DND-41 (cell line): ENCODE data around the gene CCNI2.

ENCODE experiments used
- ATAC-seq: fragments of 200-7000 bp; cut with Tn5 transposase; 3 replicates; pipeline ENCODE4 v1.9.1; 2021; ENCODE audit warnings: low read depth; ENCODE audit not compliant: insufficient read depth
- DNase-seq: peaks from one replicate; pipeline ENCODE4 v3.0.0-alpha.2; 2020
- H2AFZ ChIP-seq: 2 replicates; pipeline ENCODE4 v1.6.0; 2012; ENCODE audit warnings: low read depth, low read length
- H3K27ac ChIP-seq: 2 replicates; pipeline ENCODE4 v1.5.1; 2012; ENCODE audit warnings: low read length, inconsistent platforms
- H3K27me3 ChIP-seq: fragments of 200-600 bp; sonication (generic); 2 replicates; pipeline ENCODE4 v1.6.0; 2012; ENCODE audit warnings: low read length, mild to moderate bottlenecking, inconsistent platforms; ENCODE audit not compliant: insufficient read depth, poor library complexity
- H3K36me3 ChIP-seq: 2 replicates; pipeline ENCODE4 v1.5.1; 2012; ENCODE audit warnings: low read length, inconsistent platforms; ENCODE audit not compliant: insufficient read depth
- H3K4me1 ChIP-seq: 2 replicates; pipeline ENCODE4 v1.5.1; 2012; ENCODE audit warnings: mild to moderate bottlenecking, low read length; ENCODE audit not compliant: insufficient read depth
- H3K4me2 ChIP-seq: 2 replicates; pipeline ENCODE4 v1.6.0; 2012; ENCODE audit warnings: mild to moderate bottlenecking, moderate library complexity, low read length, inconsistent platforms; ENCODE audit not compliant: insufficient read depth
- H3K4me3 ChIP-seq, 2 experiments: fragments of 200-600 bp in 1 of 2; shearing (Covaris generic) in 1 of 2; 2 replicates each; pipeline ENCODE4 v1.5.1; 2012 to 2016; ENCODE audit warnings: inconsistent platforms in 2 of 2, low read length in 2 of 2, mild to moderate bottlenecking in 2 of 2, low read depth in 1 of 2, moderate library complexity in 1 of 2
- H3K79me2 ChIP-seq: 2 replicates; pipeline ENCODE4 v1.6.0; 2012; ENCODE audit warnings: low read length, inconsistent platforms; ENCODE audit not compliant: insufficient read depth
- H3K9ac ChIP-seq: 2 replicates; pipeline ENCODE4 v1.6.0; 2012; ENCODE audit warnings: low read depth, mild to moderate bottlenecking, inconsistent platforms, low read length, moderate library complexity
- H3K9me3 ChIP-seq: 2 replicates; pipeline ENCODE4 v1.5.1; 2012; ENCODE audit warnings: low read length, moderate library complexity, mild to moderate bottlenecking, inconsistent platforms; ENCODE audit not compliant: insufficient read depth, severe bottlenecking
- H4K20me1 ChIP-seq: 2 replicates; pipeline ENCODE4 v1.6.0; 2012; ENCODE audit warnings: low read length; ENCODE audit not compliant: insufficient read depth
- EZH2 ChIP-seq: IDR thresholded peaks from 3 replicates; pipeline ENCODE4 v1.6.1; 2012; ENCODE audit warnings: borderline replicate concordance, low read depth, mild to moderate bottlenecking, moderate library complexity, low read length, inconsistent platforms; ENCODE audit not compliant: severe bottlenecking
- TF ChIP-seq, protein P1 (sequence below): IDR thresholded peaks from 2 replicates; pipeline ENCODE4 v1.5.1; 2012; ENCODE audit warnings: borderline replicate concordance, low read length, moderate library complexity, mild to moderate bottlenecking; ENCODE audit not compliant: poor library complexity, severe bottlenecking; ENCODE audit errors: extremely low read depth

CCNI2 gene

DNA sequence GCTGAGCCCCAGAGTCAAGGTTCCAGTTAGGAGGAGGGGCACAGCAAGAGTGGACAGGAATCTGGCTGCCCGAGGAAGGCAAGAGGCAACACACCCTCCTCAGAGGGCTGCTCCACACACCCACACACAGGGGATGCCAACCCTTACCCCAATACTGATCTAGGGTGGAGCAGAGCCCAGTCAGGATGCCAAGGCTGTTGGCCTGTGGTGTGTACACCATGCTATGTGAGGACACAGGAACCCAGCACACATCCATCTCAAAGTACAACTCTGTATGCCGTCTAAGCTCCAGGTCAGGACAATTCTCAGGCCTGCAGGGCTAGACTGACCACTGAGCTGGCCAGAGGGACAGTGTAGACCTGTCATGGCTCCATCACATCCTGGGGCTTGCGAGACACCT, 27.2 kb downstream of the CCNI2 start:
- no peak overlapping the region for H2AFZ ChIP-seq
- H3K79me2 ChIP-seq, result peaks cover 36% of the 10 kb centered on the region
- ATAC-seq, result no peak
- TF ChIP-seq, protein P1, sequence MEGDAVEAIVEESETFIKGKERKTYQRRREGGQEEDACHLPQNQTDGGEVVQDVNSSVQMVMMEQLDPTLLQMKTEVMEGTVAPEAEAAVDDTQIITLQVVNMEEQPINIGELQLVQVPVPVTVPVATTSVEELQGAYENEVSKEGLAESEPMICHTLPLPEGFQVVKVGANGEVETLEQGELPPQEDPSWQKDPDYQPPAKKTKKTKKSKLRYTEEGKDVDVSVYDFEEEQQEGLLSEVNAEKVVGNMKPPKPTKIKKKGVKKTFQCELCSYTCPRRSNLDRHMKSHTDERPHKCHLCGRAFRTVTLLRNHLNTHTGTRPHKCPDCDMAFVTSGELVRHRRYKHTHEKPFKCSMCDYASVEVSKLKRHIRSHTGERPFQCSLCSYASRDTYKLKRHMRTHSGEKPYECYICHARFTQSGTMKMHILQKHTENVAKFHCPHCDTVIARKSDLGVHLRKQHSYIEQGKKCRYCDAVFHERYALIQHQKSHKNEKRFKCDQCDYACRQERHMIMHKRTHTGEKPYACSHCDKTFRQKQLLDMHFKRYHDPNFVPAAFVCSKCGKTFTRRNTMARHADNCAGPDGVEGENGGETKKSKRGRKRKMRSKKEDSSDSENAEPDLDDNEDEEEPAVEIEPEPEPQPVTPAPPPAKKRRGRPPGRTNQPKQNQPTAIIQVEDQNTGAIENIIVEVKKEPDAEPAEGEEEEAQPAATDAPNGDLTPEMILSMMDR, result no peak
- TF ChIP-seq EZH2, result no peak
- no peaks in the 10 kb centered on the region for H3K9me3 ChIP-seq
- H3K36me3 ChIP-seq, result no peaks in the 10 kb centered on the region
- no peak overlapping the region for H3K9ac ChIP-seq
- H3K4me1 ChIP-seq, result peaks cover 29% of the 10 kb centered on the region
- no peak for DNase-seq
- no peak overlapping the region for H3K4me3 ChIP-seq
- peaks cover 2% of the 10 kb centered on the region for H3K27me3 ChIP-seq
- peaks cover 27% of the 10 kb centered on the region; the same call in 1 of the 2 replicates for H4K20me1 ChIP-seq
- H3K27ac ChIP-seq, result no peak overlapping the region
- H3K4me2 ChIP-seq, result no peak overlapping the region

DNA sequence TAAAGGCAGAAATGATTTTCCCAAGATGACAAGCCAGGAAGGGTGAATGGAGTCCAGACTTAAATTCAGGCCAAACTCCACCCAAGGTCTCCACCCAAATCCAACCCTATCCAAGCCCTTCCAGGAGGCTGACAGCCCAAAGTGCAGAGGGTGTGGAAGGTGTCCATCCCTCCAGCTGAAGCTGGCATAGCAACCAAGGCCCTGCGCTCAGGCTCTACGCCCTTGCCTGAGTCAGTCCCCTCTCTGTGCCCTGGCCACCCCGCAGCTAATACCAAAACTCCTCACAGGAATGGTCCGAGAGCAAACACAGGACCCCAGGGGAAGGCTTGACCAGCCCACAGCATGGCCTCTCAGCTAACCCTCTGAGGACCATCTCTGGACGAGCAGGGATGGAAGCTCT, 27.7 kb downstream of the CCNI2 start:
- no peak overlapping the region for H2AFZ ChIP-seq
- H3K4me1 ChIP-seq, result peaks cover 29% of the 10 kb centered on the region
- H3K4me2 ChIP-seq, result peak overlapping the region; percentile 96
- H3K27ac ChIP-seq, result no peak overlapping the region
- peaks cover 34% of the 10 kb centered on the region for H3K79me2 ChIP-seq
- DNase-seq (no peak), ATAC-seq (no peak)
- no peaks in the 10 kb centered on the region for H3K36me3 ChIP-seq
- peaks cover 24% of the 10 kb centered on the region; the same call in 1 of the 2 replicates for H4K20me1 ChIP-seq
- TF ChIP-seq, protein P1, result no peak
- no peak for TF ChIP-seq EZH2
- H3K9ac ChIP-seq, result no peak overlapping the region
- peaks cover 5% of the 10 kb centered on the region for H3K27me3 ChIP-seq
- H3K9me3 ChIP-seq, result no peaks in the 10 kb centered on the region
- H3K4me3 ChIP-seq, result no peak overlapping the region

DNA sequence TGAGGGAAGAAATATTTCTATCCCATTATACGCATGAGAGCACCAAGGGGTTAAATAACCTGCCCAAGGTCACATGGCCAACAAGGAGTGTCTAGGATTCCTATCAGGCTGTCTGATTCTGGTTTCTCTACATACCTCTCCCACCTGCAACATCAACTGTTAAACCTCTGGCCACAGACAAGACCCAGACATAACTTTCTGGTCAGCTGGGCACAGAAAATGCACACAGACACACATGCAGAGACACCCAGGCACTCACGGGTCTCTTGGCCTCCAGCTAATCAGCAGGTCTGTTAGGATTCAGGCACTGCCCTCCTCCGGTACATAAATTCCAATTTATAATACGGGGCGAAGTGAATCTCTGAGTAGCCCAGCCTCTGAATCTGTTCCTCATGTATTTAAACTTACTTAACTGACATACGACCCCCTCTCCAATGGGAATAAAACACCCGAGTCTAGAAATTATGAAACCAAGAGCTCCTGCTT, 28.3 kb downstream of the CCNI2 start:
- Histone ChIP-seq H3K4me3 (peak overlapping the region in 1 of 2 experiments; percentile 24; a peak in 1 of 4 replicates), H3K36me3 (no peaks in the 10 kb centered on the region), H4K20me1 (peaks cover 23% of the 10 kb centered on the region; the same call in 1 of the 2 replicates), H3K4me2 (peak overlapping the region; percentile 96), H3K9me3 (no peaks in the 10 kb centered on the region), H3K27ac (no peak overlapping the region), H3K9ac (no peak overlapping the region), H3K4me1 (peaks cover 29% of the 10 kb centered on the region), H3K79me2 (peaks cover 30% of the 10 kb centered on the region), H3K27me3 (peaks cover 7% of the 10 kb centered on the region), H2AFZ (no peak overlapping the region)
- DNase-seq, result no peak
- no peak for ATAC-seq
- TF ChIP-seq EZH2, result no peak
- TF ChIP-seq, protein P1, result no peak
